Muscle layer of colon (tissue), 2 donors: ENCODE measurements around the gene RGS11.

Experiments used
- H3K27ac ChIP-seq: one replicate; pipeline ENCODE4 v1.7.0; 2013; ENCODE audit warnings: low read depth, mild to moderate bottlenecking, low read length, moderate library complexity
- H3K27me3 ChIP-seq, 2 donors: one replicate each; pipeline ENCODE4 v1.7.0; 2013; ENCODE audit warnings: low read length in 2 of 2, mild to moderate bottlenecking in 2 of 2; ENCODE audit not compliant: insufficient read depth in 2 of 2, control insufficient read depth in 1 of 2
- H3K36me3 ChIP-seq: one replicate; pipeline ENCODE4 v1.7.0; 2013; ENCODE audit warnings: mild to moderate bottlenecking, low read length; ENCODE audit not compliant: insufficient read depth
- H3K4me1 ChIP-seq: one replicate; pipeline ENCODE4 v1.7.0; 2013; ENCODE audit warnings: mild to moderate bottlenecking, low read length; ENCODE audit not compliant: insufficient read depth
- H3K4me3 ChIP-seq, 2 donors: one replicate each; pipeline ENCODE4 v1.7.0; 2013; ENCODE audit warnings: low read length in 2 of 2, low read depth in 1 of 2, mild to moderate bottlenecking in 1 of 2, moderate library complexity in 1 of 2
- H3K9ac ChIP-seq: one replicate; pipeline ENCODE4 v1.7.0; 2013; ENCODE audit warnings: low read length
- H3K9me3 ChIP-seq: one replicate; pipeline ENCODE4 v1.7.0; 2013; ENCODE audit warnings: mild to moderate bottlenecking, low read length
- donor health status: abdominal sarcoma.
- donor health status: Adenocarcinoma of cecum.

RGS11 gene

GRCh38 chr16:284204-285120, 8.7 kb upstream of the RGS11 start:
- Histone ChIP-seq H3K36me3 (peaks cover 7% of the 10 kb centered on the region), H3K4me3 (no peak overlapping the region), H3K27ac (no peak overlapping the region), H3K27me3 (peaks cover 0 to 21% of the 10 kb centered on the region in 2 donors), H3K9me3 (no peaks in the 10 kb centered on the region), H3K4me1 (no peaks in the 10 kb centered on the region), H3K9ac (no peak overlapping the region)

- H3K4me3 ChIP-seq: no peak within 1 kb of the TSS
- no peaks in the 10 kb centered on the region for H3K4me1 ChIP-seq
- H3K9ac ChIP-seq: no peak within 1 kb of the TSS
- H3K27me3 ChIP-seq: peaks cover 0 to 21% of the 10 kb centered on the region in 2 donors
- H3K27ac ChIP-seq: no peak within 1 kb of the TSS
- no peaks in the 10 kb centered on the region for H3K9me3 ChIP-seq
- peaks cover 4% of the 10 kb centered on the region for H3K36me3 ChIP-seq
Measured at GRCh38 chr16:283033-283805, 7.5 kb upstream of the RGS11 start, which contains the start of gene PDIA2. TSS of gene PDIA2 (plus strand) at chr16:283164. CDS start at chr16:283170, 6 bp downstream.

GRCh38 chr16:282491-282890, 6.7 kb upstream of the RGS11 start:
- Histone ChIP-seq H3K27ac (no peak overlapping the region), H3K9me3 (no peaks in the 10 kb centered on the region), H3K4me3 (no peak overlapping the region), H3K36me3 (no peaks in the 10 kb centered on the region), H3K4me1 (no peaks in the 10 kb centered on the region), H3K27me3 (peaks cover 0 to 21% of the 10 kb centered on the region in 2 donors), H3K9ac (no peak overlapping the region)

GRCh38 chr16:281660-282255, 6.0 kb upstream of the RGS11 start:
- Histone ChIP-seq H3K36me3 (no peaks in the 10 kb centered on the region), H3K4me1 (no peaks in the 10 kb centered on the region), H3K9ac (no peak overlapping the region), H3K27ac (no peak overlapping the region), H3K27me3 (peaks cover 0 to 21% of the 10 kb centered on the region in 2 donors), H3K9me3 (no peaks in the 10 kb centered on the region), H3K4me3 (no peak overlapping the region)

- Histone ChIP-seq H3K27ac (no peak overlapping the region), H3K9me3 (no peaks in the 10 kb centered on the region), H3K4me3 (no peak overlapping the region), H3K9ac (no peak overlapping the region), H3K4me1 (no peaks in the 10 kb centered on the region), H3K27me3 (peaks cover 0 to 21% of the 10 kb centered on the region in 2 donors), H3K36me3 (no peaks in the 10 kb centered on the region)
Measured at GRCh38 chr16:280991-281659, 5.4 kb upstream of the RGS11 start.

- no peak within 1 kb of the TSS for H3K27ac ChIP-seq
- no peaks in the 10 kb centered on the region for H3K4me1 ChIP-seq
- H3K9me3 ChIP-seq: no peaks in the 10 kb centered on the region
- no peak within 1 kb of the TSS for H3K4me3 ChIP-seq
- no peak within 1 kb of the TSS for H3K9ac ChIP-seq
- H3K27me3 ChIP-seq: peaks cover 0 to 21% of the 10 kb centered on the region in 2 donors
- no peaks in the 10 kb centered on the region for H3K36me3 ChIP-seq
Measured at GRCh38 chr16:280552-280951, 4.8 kb upstream of the RGS11 start, which contains the start of gene ARHGDIG. TSS of gene ARHGDIG (plus strand) at chr16:280591. CDS start at chr16:280681, 90 bp downstream.

GRCh38 chr16:280005-280460, 4.3 kb upstream of the RGS11 start:
- Histone ChIP-seq H3K4me3 (no peak overlapping the region), H3K27me3 (peaks cover 0 to 24% of the 10 kb centered on the region in 2 donors), H3K4me1 (no peaks in the 10 kb centered on the region), H3K36me3 (no peaks in the 10 kb centered on the region), H3K9me3 (no peaks in the 10 kb centered on the region), H3K27ac (no peak overlapping the region), H3K9ac (no peak overlapping the region)

GRCh38 chr16:279531-279930, 3.8 kb upstream of the RGS11 start:
- H3K27me3 ChIP-seq: peaks cover 0 to 29% of the 10 kb centered on the region in 2 donors
- no peak overlapping the region for H3K9ac ChIP-seq
- no peaks in the 10 kb centered on the region for H3K9me3 ChIP-seq
- no peaks in the 10 kb centered on the region for H3K4me1 ChIP-seq
- H3K27ac ChIP-seq: no peak overlapping the region
- no peaks in the 10 kb centered on the region for H3K36me3 ChIP-seq
- no peak overlapping the region for H3K4me3 ChIP-seq

GRCh38 chr16:278863-279366, 3.2 kb upstream of the RGS11 start:
- no peaks in the 10 kb centered on the region for H3K36me3 ChIP-seq
- H3K4me3 ChIP-seq: no peak overlapping the region
- H3K27ac ChIP-seq: no peak overlapping the region
- peaks cover 0 to 35% of the 10 kb centered on the region in 2 donors for H3K27me3 ChIP-seq
- no peak overlapping the region for H3K9ac ChIP-seq
- H3K9me3 ChIP-seq: no peaks in the 10 kb centered on the region
- no peaks in the 10 kb centered on the region for H3K4me1 ChIP-seq

GRCh38 chr16:276426-277077, 808 bp upstream of the RGS11 start:
- Histone ChIP-seq H3K27ac (no peak overlapping the region), H3K9me3 (no peaks in the 10 kb centered on the region), H3K4me1 (no peaks in the 10 kb centered on the region), H3K27me3 (peaks cover 0 to 37% of the 10 kb centered on the region in 2 donors), H3K36me3 (no peaks in the 10 kb centered on the region), H3K9ac (no peak overlapping the region), H3K4me3 (no peak overlapping the region)
